Right ventricle myocardium superior (tissue), 1 donor: ENCODE measurements around the gene ATP10A. TPM values are rescaled to one million over a fixed set of nuclear protein-coding genes. Genes with fewer than 3 reads are reported as not detected.
"Not testable (repeated sequence)": the region's sequence is repeated elsewhere in the genome, so short reads cannot be mapped to it uniquely, and the experiment has no call there.

Source experiments
- ATAC-seq: fragments of 200-7000 bp; cut with Tn5 transposase; one replicate; pipeline ENCODE4 v1.9.1; 2020; ENCODE audit warnings: mild to moderate bottlenecking; ENCODE audit not compliant: poor library complexity
- DNase-seq: peaks from one replicate; pipeline ENCODE4 v3.0.0-alpha.2; 2020
- intact Hi-C: fragments of 100-400 bp; cut with DNase I; formaldehyde crosslinking; loops from one replicate; pipeline ENCODE4 v1.11.2; 2022
- total RNA-seq: library from RNA; stranded (reverse); fragmentation: NEBNext Ultra II Directional; extraction: Animal tissue kit (Norgen Biotek cat#: 25700); gene quantifications from one replicate; pipeline ENCODE4 v1.2.1, GENCODE V29; 2021
- donor health status: DM: no; HTN: yes; CAD: no; lungs with severe emphysema.

ATP10A gene
- total RNA-seq, 1 donor from 2014 or later, result 0.75 TPM

DNA sequence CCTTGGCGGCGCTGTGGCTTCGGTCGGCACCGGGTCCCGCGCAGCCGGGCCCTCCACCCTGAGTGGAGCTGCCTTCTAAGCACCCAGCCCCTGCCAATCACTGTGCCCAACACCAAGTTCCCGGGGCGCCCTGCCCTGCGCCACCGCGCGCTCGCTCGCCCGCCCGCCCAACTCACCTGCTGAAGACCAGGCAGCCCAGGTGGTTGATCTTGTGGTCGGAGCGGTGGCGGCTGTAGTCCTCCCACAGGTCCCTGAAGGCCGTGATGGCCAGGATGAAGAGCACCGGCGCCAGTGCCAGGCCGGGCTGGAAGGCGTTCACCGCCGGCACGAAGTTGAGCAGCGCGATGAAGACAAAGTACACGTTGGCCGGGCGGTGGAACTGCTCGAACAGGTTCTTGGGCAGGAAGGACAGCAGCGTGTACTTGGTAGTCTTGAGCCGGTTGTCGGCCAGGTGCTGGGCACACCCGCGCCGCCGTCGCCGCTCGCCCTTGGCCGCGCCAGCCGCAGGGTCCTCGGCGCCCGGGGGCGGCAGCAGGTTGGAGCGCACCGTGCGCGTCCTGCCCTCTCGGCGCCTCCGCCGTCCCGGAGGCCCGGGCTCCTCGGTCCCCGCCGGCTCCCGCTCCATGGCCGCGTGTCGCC lies 536 bp downstream of the ATP10A start:
- peak; percentile 39 for ATAC-seq
- no peak for DNase-seq
- intact Hi-C loops, result no loop called here

GRCh38 chr15:25862071-25862471 lies 1.1 kb downstream of the ATP10A start:
- ATAC-seq, result peak; percentile 23
- intact Hi-C loops, result no loop called here

GRCh38 chr15:25860885-25861866 lies 2.0 kb downstream of the ATP10A start:
- ATAC-seq, result no peak
- intact Hi-C loops, result no loop called here
- no peak for DNase-seq

More at GRCh38 chr15:25862071-25862471, 1.1 kb downstream of the ATP10A start:
- no peak for DNase-seq

DNA sequence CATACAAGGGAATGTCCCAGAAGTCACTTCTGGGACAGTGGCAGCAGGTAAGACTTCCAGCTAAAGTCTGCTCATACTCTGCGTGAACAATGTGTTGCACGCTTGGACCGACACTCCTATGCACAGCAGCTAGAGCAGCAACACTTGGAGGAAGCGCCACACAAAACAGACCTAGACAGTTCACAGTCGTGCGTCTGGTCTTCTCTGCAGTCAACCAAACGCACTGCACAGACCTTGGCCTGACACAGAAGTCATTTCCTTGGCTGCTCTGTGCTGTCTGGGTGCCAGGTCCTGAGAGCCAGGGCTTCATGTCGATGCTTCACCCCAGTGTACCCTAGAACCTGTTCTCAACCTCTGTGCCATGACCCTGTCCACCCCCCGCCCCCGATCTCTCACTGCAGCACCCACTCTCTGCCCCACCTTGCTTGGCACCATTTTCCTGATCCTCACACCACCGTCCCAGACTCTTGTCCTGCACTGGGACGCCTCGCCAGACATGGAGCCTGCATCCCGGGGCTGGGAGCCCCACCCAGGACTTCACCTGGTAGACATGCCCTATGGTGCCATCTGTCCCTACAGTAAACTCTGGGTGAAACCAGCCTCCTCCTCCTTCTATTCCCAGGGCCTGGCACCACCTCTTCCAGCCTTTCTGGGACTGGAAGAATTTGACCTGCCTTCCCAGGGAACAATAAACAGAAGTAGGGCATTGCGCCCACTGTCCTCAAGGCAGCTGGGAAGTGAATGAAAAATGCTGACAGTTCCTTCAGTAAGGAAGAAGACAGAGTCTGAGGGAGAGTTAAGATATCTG lies 3.1 kb downstream of the ATP10A start:
- intact Hi-C loops, result no loop called here
- no peak for DNase-seq
- peak; percentile 33 for ATAC-seq

- intact Hi-C loops, result no loop called here
- no peak for ATAC-seq
Observed at GRCh38 chr15:25858952-25859760, 4.0 kb downstream of the ATP10A start.

GRCh38 chr15:25856059-25856458 lies 7.1 kb downstream of the ATP10A start:
- ATAC-seq, intact Hi-C loops: not testable (repeated sequence)

More at GRCh38 chr15:25858952-25859760, 4.0 kb downstream of the ATP10A start:
- no peak for DNase-seq

DNA sequence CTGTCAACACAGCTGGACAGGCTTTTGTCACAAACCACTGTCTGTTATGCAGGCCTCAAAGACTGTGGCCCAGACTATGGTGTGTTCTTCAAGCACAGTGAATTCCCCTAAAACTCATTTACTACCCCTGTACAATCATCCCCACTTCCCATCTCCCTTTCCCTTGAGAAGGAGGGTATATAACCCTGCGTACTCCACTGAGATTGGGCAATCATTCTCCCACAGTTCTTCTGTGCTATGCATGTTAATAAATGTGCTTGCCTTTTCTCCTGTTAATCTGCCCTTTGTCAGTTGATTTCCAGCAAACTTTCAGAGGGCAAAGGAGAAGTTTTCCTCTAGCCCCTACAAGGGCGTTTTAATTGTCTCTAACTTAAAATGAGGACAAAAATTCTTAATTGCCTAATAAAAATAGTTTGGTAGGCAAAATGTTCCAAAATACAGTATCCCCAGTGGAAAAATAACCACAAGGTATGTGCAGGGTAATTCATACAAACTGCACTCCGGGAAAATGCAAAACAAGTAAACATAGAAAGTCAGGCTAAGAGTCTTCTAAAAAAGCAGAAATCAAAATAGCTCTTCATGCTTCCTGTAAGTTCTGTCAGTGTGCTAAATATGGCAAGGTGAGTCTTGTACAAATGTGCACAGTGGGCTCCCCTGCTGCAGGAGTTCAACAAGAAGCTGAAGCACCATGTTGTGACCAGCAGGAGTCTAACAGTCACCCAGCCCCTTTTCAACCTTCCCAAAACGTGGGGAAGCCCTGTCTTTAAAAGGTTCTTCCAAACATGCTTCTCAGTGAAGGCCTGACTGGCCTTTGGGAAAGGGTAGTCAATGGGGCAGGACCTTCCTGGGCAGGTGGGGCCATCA lies 10.2 kb downstream of the ATP10A start:
- DNase-seq (no peak), ATAC-seq (no peak)
- intact Hi-C loops, result no loop called here

More at GRCh38 chr15:25856059-25856458, 7.1 kb downstream of the ATP10A start:
- not testable (repeated sequence) for DNase-seq

- ATAC-seq (no peak), DNase-seq (no peak)
- intact Hi-C loops, result no loop called here
Observed at GRCh38 chr15:25852027-25852426, 11.1 kb downstream of the ATP10A start.

DNA sequence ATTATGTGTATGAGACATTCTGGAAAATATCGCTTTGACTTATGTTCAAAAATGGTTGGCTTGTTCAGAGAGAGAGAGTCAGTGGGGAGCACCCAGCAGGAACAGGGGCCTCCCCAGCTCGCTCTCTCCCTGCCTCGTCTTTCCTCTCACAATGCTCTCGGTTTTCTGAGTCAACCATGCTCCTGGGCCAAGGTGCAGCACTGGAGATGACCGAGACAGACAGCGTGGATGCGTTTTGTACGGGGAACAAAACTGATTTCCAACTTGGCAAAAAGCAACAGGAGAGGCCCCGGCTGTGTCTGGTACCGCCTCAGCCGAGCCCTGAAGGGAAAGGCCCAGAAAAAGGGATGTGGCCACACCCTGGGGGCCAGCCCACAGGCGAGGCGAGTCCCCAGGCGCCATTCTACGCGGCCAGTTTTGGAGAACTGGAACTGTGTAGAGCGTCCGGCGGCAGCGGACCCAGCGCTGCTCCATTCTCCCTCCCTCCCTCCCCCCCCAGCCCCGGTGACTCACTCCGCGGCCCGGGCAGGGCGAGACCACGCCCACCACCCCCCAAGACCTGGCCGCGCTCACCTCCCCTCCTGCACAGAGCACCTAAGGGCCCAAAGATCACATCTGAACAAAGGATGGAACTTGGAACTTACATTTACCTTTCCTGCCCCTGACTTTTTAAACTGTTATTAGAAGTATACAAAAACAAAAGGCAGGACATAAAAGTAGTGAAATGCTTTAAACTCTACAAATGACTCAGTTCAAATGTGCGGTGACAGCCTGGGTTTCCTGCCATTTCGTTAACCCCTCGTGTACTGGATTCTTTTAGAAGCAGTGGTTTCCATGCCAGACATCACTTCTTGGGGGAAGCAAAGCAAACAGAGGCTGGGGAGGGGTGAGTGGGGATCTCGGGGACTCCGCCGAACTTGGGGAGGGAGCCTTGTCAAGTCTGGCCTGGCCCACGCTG lies 12.7 kb downstream of the ATP10A start:
- ATAC-seq (peak; percentile 89), DNase-seq (peak; percentile 88)
- intact Hi-C loops, result no loop called here

DNA sequence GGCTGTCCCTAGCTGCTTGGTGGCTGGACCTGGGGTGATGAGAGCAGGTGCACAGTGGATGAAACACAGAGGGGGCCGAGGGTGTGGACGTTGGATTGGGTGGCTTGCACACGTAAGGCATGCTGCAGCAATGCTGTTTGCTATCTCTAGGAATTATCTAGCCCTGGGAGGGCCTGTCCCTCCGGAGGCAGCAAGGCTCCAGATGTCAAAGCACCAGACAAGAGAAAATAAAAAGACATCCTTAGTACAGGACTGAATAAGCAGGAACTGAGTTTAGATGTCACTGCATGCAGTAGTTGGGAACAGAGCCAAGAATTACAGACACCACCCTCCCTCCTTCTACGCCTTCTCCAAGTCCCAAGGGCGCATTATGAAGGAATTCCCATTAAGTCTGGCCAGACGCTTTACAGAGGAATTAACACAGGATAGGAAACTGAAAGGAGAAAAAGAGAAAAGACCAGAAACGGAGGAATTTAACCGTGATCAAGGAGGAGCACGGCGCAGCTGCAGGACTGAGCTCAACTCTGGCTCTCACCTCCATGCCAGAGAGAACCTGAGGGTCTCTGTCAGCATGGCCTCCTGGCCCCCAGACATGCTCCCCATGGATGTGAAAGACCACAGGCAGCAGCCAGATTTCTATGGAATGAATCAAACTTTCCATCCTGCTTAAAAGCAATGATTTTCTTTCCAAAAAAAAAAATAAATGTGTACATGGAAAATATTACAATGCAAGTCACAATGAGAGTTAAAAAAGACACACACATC lies 13.8 kb downstream of the ATP10A start:
- intact Hi-C loops, result no loop called here
- DNase-seq (no peak), ATAC-seq (peak; percentile 76)

DNA sequence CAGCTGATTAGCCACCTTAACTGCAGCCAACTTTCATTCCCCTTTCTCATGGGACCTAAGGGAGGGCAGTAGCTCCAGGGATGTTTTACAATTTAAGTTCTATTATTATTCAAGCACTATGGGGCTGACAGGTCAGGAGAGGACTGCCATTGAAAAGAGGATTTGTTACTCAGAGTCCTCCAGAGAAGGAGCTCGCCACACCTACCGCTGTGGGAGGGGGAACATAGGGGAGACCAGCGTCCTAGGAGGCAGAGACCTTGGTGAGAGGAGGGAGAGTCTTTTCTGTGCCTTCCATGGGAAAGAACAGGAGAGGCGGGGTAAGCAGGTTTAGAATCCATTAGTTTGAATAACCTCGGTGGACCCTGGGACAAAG lies 14.4 kb downstream of the ATP10A start:
- ATAC-seq, result no peak
- intact Hi-C loops, result no loop called here
- no peak for DNase-seq

GRCh38 chr15:25848325-25848724 lies 14.8 kb downstream of the ATP10A start:
- ATAC-seq (no peak), DNase-seq (no peak)
- intact Hi-C loops, result no loop called here

GRCh38 chr15:25847051-25847450 lies 16.1 kb downstream of the ATP10A start:
- ATAC-seq (no peak), DNase-seq (no peak)
- intact Hi-C loops, result no loop called here

DNA sequence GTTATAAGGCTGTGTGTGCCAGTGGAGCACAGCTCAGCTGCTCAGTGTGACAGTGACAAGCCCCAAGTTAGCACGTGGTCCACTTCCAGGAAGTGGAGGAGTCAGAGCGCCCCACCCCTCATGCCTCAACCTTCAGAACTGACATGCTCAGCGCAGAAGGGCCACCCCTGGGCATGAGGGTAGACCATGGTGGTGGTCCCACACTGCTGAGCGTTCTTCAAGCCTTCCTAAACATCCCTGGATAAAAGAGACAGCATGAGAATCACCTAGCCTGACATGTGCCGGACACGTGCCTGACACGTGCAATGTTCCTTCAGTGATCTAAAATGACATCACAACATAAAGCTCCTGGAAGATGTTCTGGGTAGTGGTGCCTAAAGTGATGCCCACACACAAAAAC lies 16.8 kb downstream of the ATP10A start:
- ATAC-seq, result no peak
- no peak for DNase-seq
- intact Hi-C loops, result no loop called here

GRCh38 chr15:25844981-25845680 lies 18.0 kb downstream of the ATP10A start:
- no peak for DNase-seq
- no peak for ATAC-seq
- intact Hi-C loops, result no loop called here
